Large intestine (tissue), 3 donors: ENCODE measurements around the gene NKX3-2. TPM values are rescaled to one million over a fixed set of nuclear protein-coding genes. Genes with fewer than 3 reads are reported as not detected.

Source experiments
- DNase-seq, 2 donors: peaks; one replicate each; pipeline versions ENCODE4 v3.0.0 to v3.0.0-alpha.2; 2013
- H3K27ac ChIP-seq: one replicate; pipeline ENCODE4 v1.5.1; 2013; ENCODE audit warnings: low read length
- H3K27me3 ChIP-seq: 2 replicates; pipeline ENCODE4 v1.6.1; 2013; ENCODE audit warnings: low read length; ENCODE audit not compliant: control insufficient read depth, insufficient read depth
- H3K36me3 ChIP-seq: 2 replicates; pipeline ENCODE4 v1.6.1; 2013; ENCODE audit warnings: low read length; ENCODE audit not compliant: control insufficient read depth, insufficient read depth
- H3K4me1 ChIP-seq: one replicate; pipeline ENCODE4 v1.6.1; 2013; ENCODE audit warnings: low read length; ENCODE audit not compliant: control insufficient read depth, insufficient read depth
- H3K4me3 ChIP-seq: one replicate; pipeline ENCODE4 v1.5.1; 2013; ENCODE audit warnings: low read length
- H3K9me3 ChIP-seq: one replicate; pipeline ENCODE4 v1.6.1; 2013; ENCODE audit warnings: mild to moderate bottlenecking, low read depth, low read length, moderate library complexity; ENCODE audit not compliant: control insufficient read depth
- WGBS: methylation state at CpG from one replicate; pipeline ENCODE4 v1.1.5; 2013; ENCODE audit warnings: low lambda C conversion rate; ENCODE audit not compliant: insufficient coverage; 5-methylcytosine and 5-hydroxymethylcytosine counted together
- polyA plus RNA-seq: library from polyadenylated mRNA; unstranded; fragments of 120-200 nt; gene quantifications from one replicate; pipeline ENCODE4 v1.2.1, GENCODE V29; 2013

The NKX3-2 gene
- polyA plus RNA-seq, 1 donor, result 1.7 TPM

GRCh38 chr4:13524504-13525243 lies 19.6 kb downstream of the NKX3-2 start:
- Histone ChIP-seq H3K9me3 (peaks cover 21% of the 10 kb centered on the region), H3K27me3 (peaks cover 86% of the 10 kb centered on the region), H3K4me1 (peaks cover 4% of the 10 kb centered on the region), H3K36me3 (no peaks in the 10 kb centered on the region), H3K4me3 (no peak overlapping the region), H3K27ac (no peak overlapping the region)
- DNase-seq, result no peak
- no CpG with 5 or more reads among the region's 36 CpGs for WGBS

- no peak for DNase-seq
- no peak overlapping the region for H3K27ac ChIP-seq
- WGBS, result no CpG with 5 or more reads among the region's 59 CpGs
- peaks cover 21% of the 10 kb centered on the region for H3K9me3 ChIP-seq
- H3K4me3 ChIP-seq, result no peak overlapping the region
- no peaks in the 10 kb centered on the region for H3K36me3 ChIP-seq
- peaks cover 79% of the 10 kb centered on the region for H3K27me3 ChIP-seq
- peaks cover under 1% of the 10 kb centered on the region for H3K4me1 ChIP-seq
Observed at GRCh38 chr4:13523591-13524503, 20.5 kb downstream of the NKX3-2 start.

- Histone ChIP-seq H3K4me3 (no peak overlapping the region), H3K36me3 (no peaks in the 10 kb centered on the region), H3K4me1 (no peaks in the 10 kb centered on the region), H3K27me3 (peaks cover 76% of the 10 kb centered on the region), H3K27ac (no peak overlapping the region), H3K9me3 (peaks cover 21% of the 10 kb centered on the region)
- DNase-seq, result no peak
- WGBS, result 0% methylated on average over 3 of the region's 17 CpGs
Observed at GRCh38 chr4:13523105-13523477, 21.2 kb downstream of the NKX3-2 start.

- H3K4me3 ChIP-seq, result no peak overlapping the region
- no peaks in the 10 kb centered on the region for H3K4me1 ChIP-seq
- WGBS, result no CpG with 5 or more reads among the region's 49 CpGs
- no peak overlapping the region for H3K27ac ChIP-seq
- H3K27me3 ChIP-seq, result peaks cover 70% of the 10 kb centered on the region
- DNase-seq, result no peak
- peaks cover 21% of the 10 kb centered on the region for H3K9me3 ChIP-seq
- no peaks in the 10 kb centered on the region for H3K36me3 ChIP-seq
Observed at GRCh38 chr4:13522282-13523104, 21.8 kb downstream of the NKX3-2 start.

DNA sequence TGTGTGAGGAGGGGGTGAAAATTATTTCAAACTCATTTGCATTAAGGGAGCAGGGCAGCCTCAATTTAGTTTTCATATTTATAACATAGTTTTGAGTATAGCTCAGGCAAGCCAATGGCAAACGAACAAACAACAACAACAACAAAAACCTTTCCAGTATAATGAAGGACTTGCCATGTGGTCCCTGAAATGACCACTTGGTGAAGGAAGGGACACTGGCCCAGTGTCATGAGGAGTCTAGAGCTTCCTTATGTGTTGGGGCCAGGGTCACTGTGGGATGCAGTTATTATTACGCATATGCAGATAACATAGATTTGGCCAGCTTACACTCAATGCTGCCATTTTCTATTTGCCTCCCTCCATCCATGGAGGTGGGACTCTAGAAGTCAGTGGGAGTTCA lies 23.3 kb downstream of the NKX3-2 start:
- Histone ChIP-seq H3K27me3 (peaks cover 62% of the 10 kb centered on the region), H3K9me3 (peaks cover 21% of the 10 kb centered on the region), H3K27ac (no peak overlapping the region), H3K4me1 (no peaks in the 10 kb centered on the region), H3K36me3 (no peaks in the 10 kb centered on the region), H3K4me3 (no peak overlapping the region)
- DNase-seq, result no peak
- WGBS, result no CpG with 5 or more reads among the region's 2 CpGs

DNA sequence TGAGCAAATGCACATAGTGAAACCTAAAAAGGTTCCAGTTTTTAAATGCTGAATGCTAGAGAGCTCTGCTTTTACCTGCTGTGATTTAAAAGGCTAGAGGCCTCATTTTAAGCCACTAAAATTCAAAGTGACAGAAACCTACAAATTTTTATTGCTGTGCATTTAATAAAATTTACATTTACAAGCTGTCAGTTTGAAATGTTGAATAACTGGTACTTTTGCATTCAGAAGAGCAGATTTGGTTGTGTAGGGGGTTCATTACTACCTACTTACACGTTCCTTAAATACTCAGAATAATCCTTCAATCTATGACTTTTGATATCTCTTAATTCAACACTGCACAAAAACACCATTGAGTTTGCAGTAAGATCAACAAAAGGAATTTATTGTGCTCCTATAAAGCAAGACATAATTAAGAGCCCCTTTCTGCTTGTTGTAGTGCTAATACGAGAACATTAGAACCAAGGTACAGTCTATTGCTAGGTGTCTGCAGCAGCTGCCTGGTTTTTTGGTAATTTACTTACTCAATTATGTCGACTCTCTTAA lies 27.9 kb downstream of the NKX3-2 start:
- WGBS, result 100% methylated on average over 2 of the region's 3 CpGs
- Histone ChIP-seq H3K36me3 (no peaks in the 10 kb centered on the region), H3K27me3 (peaks cover 32% of the 10 kb centered on the region), H3K4me3 (no peak overlapping the region), H3K4me1 (no peaks in the 10 kb centered on the region), H3K9me3 (no peaks in the 10 kb centered on the region), H3K27ac (no peak overlapping the region)
- no peak for DNase-seq

DNA sequence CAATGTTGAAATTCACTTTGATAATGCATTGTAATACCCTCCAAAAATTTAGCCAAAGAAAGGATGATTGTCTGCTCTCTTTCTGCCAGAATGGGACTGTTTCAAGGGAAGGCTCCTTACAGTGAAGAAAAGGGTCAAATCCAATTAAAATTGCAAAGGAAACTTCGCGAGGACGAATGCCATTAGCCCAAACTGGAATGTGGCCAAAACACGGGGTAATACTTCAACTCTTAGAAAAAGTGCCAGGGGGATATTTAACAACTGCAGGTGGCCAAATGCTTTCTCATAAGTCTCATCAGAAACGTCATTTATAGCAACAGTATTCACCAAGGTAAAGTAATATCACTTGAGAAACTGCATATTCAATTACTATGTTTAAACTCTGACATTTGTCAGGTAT lies 29.0 kb downstream of the NKX3-2 start:
- Histone ChIP-seq H3K27ac (no peak overlapping the region), H3K27me3 (peaks cover 27% of the 10 kb centered on the region), H3K4me1 (no peaks in the 10 kb centered on the region), H3K4me3 (no peak overlapping the region), H3K9me3 (no peaks in the 10 kb centered on the region), H3K36me3 (no peaks in the 10 kb centered on the region)
- DNase-seq, result no peak
- WGBS, result 30% methylated on average over 2 of the region's 5 CpGs

GRCh38 chr4:13514722-13515121 lies 29.6 kb downstream of the NKX3-2 start:
- Histone ChIP-seq H3K36me3 (no peaks in the 10 kb centered on the region), H3K27ac (no peak overlapping the region), H3K4me3 (no peak overlapping the region), H3K27me3 (peaks cover 27% of the 10 kb centered on the region), H3K9me3 (no peaks in the 10 kb centered on the region), H3K4me1 (no peaks in the 10 kb centered on the region)
- 73% methylated on average over 2 of the region's 4 CpGs for WGBS
- no peak for DNase-seq

DNA sequence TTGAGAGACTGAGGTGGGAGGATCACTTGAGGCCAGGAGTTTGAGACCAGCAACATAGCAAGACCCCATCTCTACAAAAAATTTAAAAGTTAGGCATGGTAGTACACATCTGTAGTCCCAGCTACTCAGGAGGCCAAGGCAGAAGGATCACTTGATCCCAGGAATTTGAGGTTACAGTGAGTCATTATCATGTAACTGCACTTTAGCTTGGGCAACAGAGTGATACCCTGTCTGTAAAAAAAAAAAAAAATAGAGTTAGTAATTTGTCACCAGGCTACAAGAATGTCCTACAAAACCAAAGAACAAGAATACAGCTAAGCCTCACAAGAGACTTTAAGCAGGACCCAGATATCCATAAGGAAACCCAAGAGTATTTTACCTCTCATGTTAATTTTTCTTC lies 33.2 kb downstream of the NKX3-2 start:
- Histone ChIP-seq H3K4me3 (no peak overlapping the region), H3K27me3 (peaks cover 17% of the 10 kb centered on the region), H3K27ac (no peak overlapping the region), H3K36me3 (no peaks in the 10 kb centered on the region), H3K9me3 (no peaks in the 10 kb centered on the region), H3K4me1 (no peaks in the 10 kb centered on the region)
- no peak for DNase-seq

- H3K36me3 ChIP-seq, result no peaks in the 10 kb centered on the region
- H3K4me1 ChIP-seq, result no peaks in the 10 kb centered on the region
- no peak for DNase-seq
- H3K4me3 ChIP-seq, result no peak overlapping the region
- peaks cover 11% of the 10 kb centered on the region for H3K27me3 ChIP-seq
- H3K27ac ChIP-seq, result no peak overlapping the region
- no peaks in the 10 kb centered on the region for H3K9me3 ChIP-seq
- WGBS, result no CpG with 5 or more reads among the region's 1 CpG
Observed at GRCh38 chr4:13509442-13509841, 34.9 kb downstream of the NKX3-2 start.
